ENCODE data around the gene AOPEP. TPM values are rescaled to one million over a fixed set of nuclear protein-coding genes. Genes with fewer than 3 reads are reported as not detected.
A peak's percentile ranks its signal among the peaks of the same experiment; 100 is the strongest.

Gene AOPEP
- polyA plus RNA-seq, 2 of the 4 experiments (the other 2 are of a cell fraction) = 226 to 266 TPM

DNA sequence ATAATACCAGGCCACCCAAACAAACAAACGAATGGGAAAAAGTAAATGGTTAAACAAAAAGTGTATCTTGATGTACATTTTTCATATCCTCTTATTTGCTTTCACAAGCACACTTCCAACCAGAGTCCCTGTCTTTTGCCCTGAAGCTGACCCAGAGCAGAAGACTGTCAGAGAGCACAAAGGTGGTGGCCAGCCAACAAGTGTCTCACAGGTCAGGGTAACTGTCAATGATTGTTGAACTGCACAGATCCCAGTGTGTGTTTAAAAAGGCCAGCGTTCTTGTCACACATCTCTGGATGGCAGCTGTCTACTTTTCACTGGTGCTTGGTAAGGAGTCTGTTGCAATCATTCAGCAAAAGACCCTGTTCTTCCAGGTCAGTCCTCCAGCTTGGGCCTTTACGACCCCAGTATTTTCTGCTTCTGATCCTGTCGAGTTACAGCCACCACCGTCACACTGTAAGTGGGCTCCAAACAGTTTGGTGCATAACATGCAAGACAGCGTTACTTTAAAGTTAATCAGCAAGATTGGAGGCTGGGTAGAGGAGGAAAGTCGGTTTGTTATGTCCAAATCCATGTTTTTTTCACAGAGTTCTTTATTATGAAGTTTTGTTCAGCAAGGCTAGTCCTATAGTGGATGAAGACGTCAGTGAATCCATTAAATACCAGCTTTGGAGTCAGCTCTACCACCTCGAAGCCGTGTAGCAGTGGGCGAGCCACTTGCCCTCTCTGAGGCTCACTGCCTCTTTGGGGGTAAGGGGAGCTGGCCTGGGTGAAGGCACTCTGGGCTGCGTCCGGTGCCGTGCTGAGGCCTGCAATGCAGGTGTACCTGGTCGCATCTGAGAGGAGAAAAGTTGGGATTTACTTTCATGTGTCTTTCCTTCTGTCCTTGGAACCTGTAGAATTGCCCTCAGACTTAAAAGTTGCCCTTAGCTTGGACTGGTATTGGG, 265.7 kb downstream of the AOPEP start:
- H3K4me2 ChIP-seq = peak overlapping the region; percentile 91
- H3K4me3 ChIP-seq = peak overlapping the region; percentile 36
- H3K4me1 ChIP-seq = peaks cover 68% of the 10 kb centered on the region
- peaks cover 10% of the 10 kb centered on the region; the same call in 2 of the 3 replicates for H3K9me3 ChIP-seq
- 21% methylated on average over 15 of the region's 15 CpGs for WGBS (ENCODE audit: missing lambda C conversion rate)
- ATAC-seq = peak; percentile 55 to 83
- no peak for TF ChIP-seq FOXS1 (CRISPR knock-in tag; IDR thresholded peaks at IDR 0.05)
- TF ChIP-seq, protein P1, sequence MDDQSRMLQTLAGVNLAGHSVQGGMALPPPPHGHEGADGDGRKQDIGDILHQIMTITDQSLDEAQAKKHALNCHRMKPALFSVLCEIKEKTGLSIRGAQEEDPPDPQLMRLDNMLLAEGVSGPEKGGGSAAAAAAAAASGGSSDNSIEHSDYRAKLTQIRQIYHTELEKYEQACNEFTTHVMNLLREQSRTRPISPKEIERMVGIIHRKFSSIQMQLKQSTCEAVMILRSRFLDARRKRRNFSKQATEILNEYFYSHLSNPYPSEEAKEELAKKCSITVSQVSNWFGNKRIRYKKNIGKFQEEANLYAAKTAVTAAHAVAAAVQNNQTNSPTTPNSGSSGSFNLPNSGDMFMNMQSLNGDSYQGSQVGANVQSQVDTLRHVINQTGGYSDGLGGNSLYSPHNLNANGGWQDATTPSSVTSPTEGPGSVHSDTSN (IDR thresholded peaks at IDR 0.05) = peak; percentile 35; the same call in 1 of the 2 replicates
- no peak for TF ChIP-seq HOXB13 (CRISPR knock-in tag; IDR thresholded peaks at IDR 0.05; ENCODE audit: low read depth)
- peak; percentile 60; the same call in 1 of the 2 replicates for TF ChIP-seq FOSB (CRISPR knock-in tag; IDR thresholded peaks at IDR 0.05)
- no peak for TF ChIP-seq NPAS2 (CRISPR knock-in tag; IDR thresholded peaks at IDR 0.05; ENCODE audit: borderline replicate concordance)
- TF ChIP-seq RAD21 (conservative IDR thresholded peaks at IDR 0.05 in 1 of 2, IDR thresholded peaks at IDR 0.05 in 1 of 2) = peak in 1 of 2 experiments; percentile 17; a peak in 1 of 5 replicates
- TF ChIP-seq JUNB (IDR thresholded peaks at IDR 0.05) = no peak
- TF ChIP-seq RNF2 (IDR thresholded peaks at IDR 0.05; ENCODE audit: borderline replicate concordance, low read depth) = no peak
- TF ChIP-seq POLR2A (IDR thresholded peaks at IDR 0.05; ENCODE audit: low read length) = no peak
- TF ChIP-seq, protein P2, sequence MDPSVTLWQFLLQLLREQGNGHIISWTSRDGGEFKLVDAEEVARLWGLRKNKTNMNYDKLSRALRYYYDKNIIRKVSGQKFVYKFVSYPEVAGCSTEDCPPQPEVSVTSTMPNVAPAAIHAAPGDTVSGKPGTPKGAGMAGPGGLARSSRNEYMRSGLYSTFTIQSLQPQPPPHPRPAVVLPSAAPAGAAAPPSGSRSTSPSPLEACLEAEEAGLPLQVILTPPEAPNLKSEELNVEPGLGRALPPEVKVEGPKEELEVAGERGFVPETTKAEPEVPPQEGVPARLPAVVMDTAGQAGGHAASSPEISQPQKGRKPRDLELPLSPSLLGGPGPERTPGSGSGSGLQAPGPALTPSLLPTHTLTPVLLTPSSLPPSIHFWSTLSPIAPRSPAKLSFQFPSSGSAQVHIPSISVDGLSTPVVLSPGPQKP (IDR thresholded peaks at IDR 0.05; ENCODE audit: low read depth, low read length) = no peak
- TF ChIP-seq EHF (CRISPR knock-in tag; IDR thresholded peaks at IDR 0.05) = no peak
- TF ChIP-seq, protein P3, sequence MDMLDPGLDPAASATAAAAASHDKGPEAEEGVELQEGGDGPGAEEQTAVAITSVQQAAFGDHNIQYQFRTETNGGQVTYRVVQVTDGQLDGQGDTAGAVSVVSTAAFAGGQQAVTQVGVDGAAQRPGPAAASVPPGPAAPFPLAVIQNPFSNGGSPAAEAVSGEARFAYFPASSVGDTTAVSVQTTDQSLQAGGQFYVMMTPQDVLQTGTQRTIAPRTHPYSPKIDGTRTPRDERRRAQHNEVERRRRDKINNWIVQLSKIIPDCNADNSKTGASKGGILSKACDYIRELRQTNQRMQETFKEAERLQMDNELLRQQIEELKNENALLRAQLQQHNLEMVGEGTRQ (IDR thresholded peaks at IDR 0.05) = no peak
- TF ChIP-seq, protein P4, sequence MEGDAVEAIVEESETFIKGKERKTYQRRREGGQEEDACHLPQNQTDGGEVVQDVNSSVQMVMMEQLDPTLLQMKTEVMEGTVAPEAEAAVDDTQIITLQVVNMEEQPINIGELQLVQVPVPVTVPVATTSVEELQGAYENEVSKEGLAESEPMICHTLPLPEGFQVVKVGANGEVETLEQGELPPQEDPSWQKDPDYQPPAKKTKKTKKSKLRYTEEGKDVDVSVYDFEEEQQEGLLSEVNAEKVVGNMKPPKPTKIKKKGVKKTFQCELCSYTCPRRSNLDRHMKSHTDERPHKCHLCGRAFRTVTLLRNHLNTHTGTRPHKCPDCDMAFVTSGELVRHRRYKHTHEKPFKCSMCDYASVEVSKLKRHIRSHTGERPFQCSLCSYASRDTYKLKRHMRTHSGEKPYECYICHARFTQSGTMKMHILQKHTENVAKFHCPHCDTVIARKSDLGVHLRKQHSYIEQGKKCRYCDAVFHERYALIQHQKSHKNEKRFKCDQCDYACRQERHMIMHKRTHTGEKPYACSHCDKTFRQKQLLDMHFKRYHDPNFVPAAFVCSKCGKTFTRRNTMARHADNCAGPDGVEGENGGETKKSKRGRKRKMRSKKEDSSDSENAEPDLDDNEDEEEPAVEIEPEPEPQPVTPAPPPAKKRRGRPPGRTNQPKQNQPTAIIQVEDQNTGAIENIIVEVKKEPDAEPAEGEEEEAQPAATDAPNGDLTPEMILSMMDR (IDR thresholded peaks at IDR 0.05) = no peak
- TF ChIP-seq, protein P5, sequence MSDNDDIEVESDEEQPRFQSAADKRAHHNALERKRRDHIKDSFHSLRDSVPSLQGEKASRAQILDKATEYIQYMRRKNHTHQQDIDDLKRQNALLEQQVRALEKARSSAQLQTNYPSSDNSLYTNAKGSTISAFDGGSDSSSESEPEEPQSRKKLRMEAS (IDR thresholded peaks at IDR 0.05) = peak; percentile 33; the same call in 1 of the 2 replicates
- TF ChIP-seq JUN (IDR thresholded peaks at IDR 0.05) = peak in 1 of 2 experiments; percentile 42; a peak in 1 of 5 replicates
- no peak for TF ChIP-seq CBX2 (IDR thresholded peaks at IDR 0.05; ENCODE audit: borderline replicate concordance, low read depth)
- TF ChIP-seq RCOR1 (IDR thresholded peaks at IDR 0.05; ENCODE audit: low read depth, low read length) = no peak
- 0 out of 2 replicates have a peak, but pooled peaks have one; percentile 1 for TF ChIP-seq HOXA7 (CRISPR knock-in tag; IDR thresholded peaks at IDR 0.05)
- TF ChIP-seq, protein P6, sequence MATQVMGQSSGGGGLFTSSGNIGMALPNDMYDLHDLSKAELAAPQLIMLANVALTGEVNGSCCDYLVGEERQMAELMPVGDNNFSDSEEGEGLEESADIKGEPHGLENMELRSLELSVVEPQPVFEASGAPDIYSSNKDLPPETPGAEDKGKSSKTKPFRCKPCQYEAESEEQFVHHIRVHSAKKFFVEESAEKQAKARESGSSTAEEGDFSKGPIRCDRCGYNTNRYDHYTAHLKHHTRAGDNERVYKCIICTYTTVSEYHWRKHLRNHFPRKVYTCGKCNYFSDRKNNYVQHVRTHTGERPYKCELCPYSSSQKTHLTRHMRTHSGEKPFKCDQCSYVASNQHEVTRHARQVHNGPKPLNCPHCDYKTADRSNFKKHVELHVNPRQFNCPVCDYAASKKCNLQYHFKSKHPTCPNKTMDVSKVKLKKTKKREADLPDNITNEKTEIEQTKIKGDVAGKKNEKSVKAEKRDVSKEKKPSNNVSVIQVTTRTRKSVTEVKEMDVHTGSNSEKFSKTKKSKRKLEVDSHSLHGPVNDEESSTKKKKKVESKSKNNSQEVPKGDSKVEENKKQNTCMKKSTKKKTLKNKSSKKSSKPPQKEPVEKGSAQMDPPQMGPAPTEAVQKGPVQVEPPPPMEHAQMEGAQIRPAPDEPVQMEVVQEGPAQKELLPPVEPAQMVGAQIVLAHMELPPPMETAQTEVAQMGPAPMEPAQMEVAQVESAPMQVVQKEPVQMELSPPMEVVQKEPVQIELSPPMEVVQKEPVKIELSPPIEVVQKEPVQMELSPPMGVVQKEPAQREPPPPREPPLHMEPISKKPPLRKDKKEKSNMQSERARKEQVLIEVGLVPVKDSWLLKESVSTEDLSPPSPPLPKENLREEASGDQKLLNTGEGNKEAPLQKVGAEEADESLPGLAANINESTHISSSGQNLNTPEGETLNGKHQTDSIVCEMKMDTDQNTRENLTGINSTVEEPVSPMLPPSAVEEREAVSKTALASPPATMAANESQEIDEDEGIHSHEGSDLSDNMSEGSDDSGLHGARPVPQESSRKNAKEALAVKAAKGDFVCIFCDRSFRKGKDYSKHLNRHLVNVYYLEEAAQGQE (IDR thresholded peaks at IDR 0.05) = peak; percentile 5; the same call in 1 of the 2 replicates
- no peak for TF ChIP-seq ZNF302 (CRISPR knock-in tag; IDR thresholded peaks at IDR 0.05)
- peak; percentile 81 for TF ChIP-seq GATA3 (IDR thresholded peaks at IDR 0.05; ENCODE audit: borderline replicate concordance)
- TF ChIP-seq MAZ (IDR thresholded peaks at IDR 0.05; ENCODE audit: borderline replicate concordance, low read depth, low read length) = no peak
- peak; percentile 5 to 71; a peak in 2 of 4 replicates for TF ChIP-seq CEBPB (IDR thresholded peaks at IDR 0.05)
- TF ChIP-seq NFE2L2 (conservative IDR thresholded peaks at IDR 0.05; ENCODE audit: low read length) = no peak
- no peak for TF ChIP-seq POLR2AphosphoS2 (conservative IDR thresholded peaks at IDR 0.05; ENCODE audit: low read length)
- no peak for TF ChIP-seq CBX8 (IDR thresholded peaks at IDR 0.05)
- 0 out of 3 replicates have a peak, but pooled peaks have one; percentile 13 for TF ChIP-seq SMC3 (IDR thresholded peaks at IDR 0.05)
- TF ChIP-seq, protein P7, sequence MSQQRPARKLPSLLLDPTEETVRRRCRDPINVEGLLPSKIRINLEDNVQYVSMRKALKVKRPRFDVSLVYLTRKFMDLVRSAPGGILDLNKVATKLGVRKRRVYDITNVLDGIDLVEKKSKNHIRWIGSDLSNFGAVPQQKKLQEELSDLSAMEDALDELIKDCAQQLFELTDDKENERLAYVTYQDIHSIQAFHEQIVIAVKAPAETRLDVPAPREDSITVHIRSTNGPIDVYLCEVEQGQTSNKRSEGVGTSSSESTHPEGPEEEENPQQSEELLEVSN (IDR thresholded peaks at IDR 0.05; ENCODE audit: borderline replicate concordance, low read depth) = no peak
- no peak for TF ChIP-seq EHMT2 (IDR thresholded peaks at IDR 0.05; ENCODE audit: low read depth)
- TF ChIP-seq EP300 (IDR thresholded peaks at IDR 0.05) = peak; percentile 49 to 53; a peak in 2 of 5 replicates
- ChIA-PET CTCF (interaction anchor here (0.8 to 3.0 kb wide), 4 partner anchors 33 to 139 kb away, joined by 3 to 8 read pairs (median 4); no protein-coding TSS in a partner anchor), POLR2A (no interaction called here)
- DNase-seq (ENCODE audit: low read depth in 1 of 2, low spot score in 1 of 2) = peak in 1 of 2 experiments; percentile 94
- peak overlapping the region; percentile 89 to 94 for H3K27ac ChIP-seq
- FAIRE-seq = peak; percentile 86
